Fibroblast of villous mesenchyme (primary cell): ENCODE measurements around the gene YPEL5. TPM values are rescaled to one million over a fixed set of nuclear protein-coding genes. Genes with fewer than 3 reads are reported as not detected.
A peak's percentile ranks its signal among the peaks of the same experiment; 100 is the strongest.
"Not testable (repeated sequence)": the region's sequence is repeated elsewhere in the genome, so short reads cannot be mapped to it uniquely, and the experiment has no call there.

Experiments used
- DNase-seq: peaks from one replicate; pipeline ENCODE4 v3.0.0-alpha.2; 2010; ENCODE audit warnings: low read depth
- H3K4me3 ChIP-seq: 2 replicates; pipeline ENCODE4 v1.5.1; 2011; ENCODE audit warnings: low read depth, mild to moderate bottlenecking, low read length
- total RNA-seq: library from RNA; depleted of rRNA; stranded (reverse); fragments of >200 nt; gene quantifications from 2 replicates; pipeline ENCODE4 v1.2.3, GENCODE V29; 2012
- TF ChIP-seq, protein P1 (sequence below): IDR thresholded peaks from 2 replicates; pipeline ENCODE4 v1.5.1; 2012; ENCODE audit warnings: low read depth, mild to moderate bottlenecking, low read length; ENCODE audit not compliant: insufficient read depth

YPEL5 gene
- total RNA-seq, 1 donor, result 66.1 TPM

- DNase-seq, result no peak
- TF ChIP-seq, protein P1, sequence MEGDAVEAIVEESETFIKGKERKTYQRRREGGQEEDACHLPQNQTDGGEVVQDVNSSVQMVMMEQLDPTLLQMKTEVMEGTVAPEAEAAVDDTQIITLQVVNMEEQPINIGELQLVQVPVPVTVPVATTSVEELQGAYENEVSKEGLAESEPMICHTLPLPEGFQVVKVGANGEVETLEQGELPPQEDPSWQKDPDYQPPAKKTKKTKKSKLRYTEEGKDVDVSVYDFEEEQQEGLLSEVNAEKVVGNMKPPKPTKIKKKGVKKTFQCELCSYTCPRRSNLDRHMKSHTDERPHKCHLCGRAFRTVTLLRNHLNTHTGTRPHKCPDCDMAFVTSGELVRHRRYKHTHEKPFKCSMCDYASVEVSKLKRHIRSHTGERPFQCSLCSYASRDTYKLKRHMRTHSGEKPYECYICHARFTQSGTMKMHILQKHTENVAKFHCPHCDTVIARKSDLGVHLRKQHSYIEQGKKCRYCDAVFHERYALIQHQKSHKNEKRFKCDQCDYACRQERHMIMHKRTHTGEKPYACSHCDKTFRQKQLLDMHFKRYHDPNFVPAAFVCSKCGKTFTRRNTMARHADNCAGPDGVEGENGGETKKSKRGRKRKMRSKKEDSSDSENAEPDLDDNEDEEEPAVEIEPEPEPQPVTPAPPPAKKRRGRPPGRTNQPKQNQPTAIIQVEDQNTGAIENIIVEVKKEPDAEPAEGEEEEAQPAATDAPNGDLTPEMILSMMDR, result no peak
- H3K4me3 ChIP-seq, result no peak overlapping the region
Measured at GRCh38 chr2:30108192-30108591, 38.6 kb upstream of the YPEL5 start.

GRCh38 chr2:30108851-30109250 lies 38.0 kb upstream of the YPEL5 start:
- TF ChIP-seq, protein P1, result no peak
- no peak overlapping the region for H3K4me3 ChIP-seq
- DNase-seq, result no peak

- TF ChIP-seq, protein P1, result no peak
- no peak overlapping the region for H3K4me3 ChIP-seq
- DNase-seq, result no peak
Measured at GRCh38 chr2:30109856-30110255, 37.0 kb upstream of the YPEL5 start.

DNA sequence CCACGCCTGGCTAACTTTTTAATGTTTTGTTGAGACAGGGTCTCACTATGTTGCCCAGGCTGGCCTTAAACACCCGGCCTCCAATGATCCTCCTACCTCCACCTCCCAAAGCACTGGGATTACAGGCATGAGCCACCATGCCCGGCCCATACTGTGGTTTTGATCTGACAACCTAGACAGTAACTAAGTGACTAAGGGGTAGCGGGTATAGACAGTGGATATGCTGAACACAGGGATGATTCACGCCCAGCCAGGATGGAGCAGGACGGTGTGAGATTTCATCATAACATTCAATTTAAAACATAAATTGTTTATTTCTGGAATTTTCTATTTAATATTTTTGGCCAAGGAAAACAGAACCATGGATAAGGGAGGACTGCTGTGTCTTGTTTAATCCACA lies 36.0 kb upstream of the YPEL5 start:
- TF ChIP-seq, protein P1, result no peak
- no peak for DNase-seq
- H3K4me3 ChIP-seq, result no peak overlapping the region

DNA sequence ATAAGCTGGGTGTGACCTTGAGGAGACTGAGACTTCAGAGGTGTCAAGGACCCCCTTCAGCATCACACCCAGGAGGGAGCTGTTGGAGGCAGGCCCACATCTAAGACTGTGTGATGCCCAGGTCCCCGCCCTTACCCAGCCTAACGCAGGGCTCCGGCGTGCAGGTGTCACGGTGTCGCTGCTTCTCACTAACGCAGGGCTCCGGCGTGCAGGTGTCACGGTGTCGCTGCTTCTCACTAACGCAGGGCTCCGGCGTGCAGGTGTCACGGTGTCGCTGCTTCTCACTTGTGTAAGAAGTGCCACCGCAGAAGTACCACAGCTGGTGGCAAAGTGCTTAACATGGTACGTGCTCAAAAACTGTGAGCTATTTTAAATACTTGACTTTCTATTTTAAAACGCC lies 35.6 kb upstream of the YPEL5 start:
- not testable (repeated sequence) for DNase-seq, H3K4me3 ChIP-seq

- TF ChIP-seq, protein P1, result no peak
- DNase-seq, result no peak
- H3K4me3 ChIP-seq, result no peak overlapping the region
Measured at GRCh38 chr2:30112561-30112960, 34.2 kb upstream of the YPEL5 start.

DNA sequence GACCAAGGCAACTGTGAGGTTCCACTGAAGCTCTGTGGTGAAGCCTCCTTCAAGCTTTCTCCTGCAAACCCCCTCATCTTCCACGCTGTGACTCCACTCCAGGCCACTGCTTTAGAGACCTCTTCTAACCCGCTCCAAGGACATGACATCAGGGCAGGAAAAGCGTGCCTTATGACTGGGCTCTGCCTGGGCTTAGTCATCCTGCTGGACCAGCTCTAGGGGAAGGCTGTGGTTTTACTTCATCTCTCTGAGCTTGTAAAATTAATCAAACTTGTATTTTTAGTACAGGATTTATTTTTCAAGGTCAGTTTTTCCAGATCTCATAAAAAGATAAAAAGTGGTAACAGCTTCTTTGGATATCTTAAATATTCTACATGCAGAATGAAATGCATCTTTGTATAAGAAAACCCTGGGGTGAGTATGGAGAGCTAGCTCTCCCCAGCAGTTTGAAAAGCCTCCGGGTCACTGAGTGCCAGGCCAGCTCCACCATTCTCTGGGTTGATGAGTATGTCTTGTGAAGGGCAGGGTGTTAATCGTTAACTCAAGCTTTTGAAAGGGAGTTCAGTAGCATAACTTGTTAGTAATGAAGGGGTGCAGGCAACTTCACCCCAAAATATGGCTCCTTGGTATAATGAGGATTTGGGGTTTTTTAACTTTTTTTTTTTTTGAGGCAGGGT lies 33.1 kb upstream of the YPEL5 start:
- no peak overlapping the region for H3K4me3 ChIP-seq
- peak; percentile 89 for DNase-seq
- TF ChIP-seq, protein P1, result no peak
